ENCODE data around the gene MCHR1. TPM values are rescaled to one million over a fixed set of nuclear protein-coding genes. Genes with fewer than 3 reads are reported as not detected.

Gene MCHR1
- total RNA-seq, 1 experiment from 2014 or later: 1.0 TPM

DNA sequence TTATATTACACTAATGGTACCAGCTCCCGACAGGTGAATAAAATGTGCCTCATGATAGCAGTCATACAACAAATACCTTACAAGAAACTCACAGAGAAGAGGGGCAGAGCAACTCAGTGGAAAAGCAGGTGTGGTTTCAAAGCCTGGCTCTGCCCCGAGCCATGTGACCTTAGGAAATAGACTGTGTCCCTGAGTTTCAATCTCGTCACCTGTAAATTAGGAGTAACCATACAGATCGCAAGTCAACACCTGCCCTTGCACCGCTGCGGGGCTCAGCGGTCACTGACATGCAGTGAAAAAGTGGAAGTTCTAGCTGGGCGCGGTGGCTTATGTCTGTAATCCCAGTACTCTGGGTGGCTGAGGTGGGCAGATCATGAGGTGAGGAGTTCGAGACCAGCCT lies 30.9 kb upstream of the MCHR1 start (continued):
- no peak for TF ChIP-seq ZNF532 (CRISPR knock-in tag; IDR thresholded peaks at IDR 0.05; ENCODE audit: borderline replicate concordance)

DNA sequence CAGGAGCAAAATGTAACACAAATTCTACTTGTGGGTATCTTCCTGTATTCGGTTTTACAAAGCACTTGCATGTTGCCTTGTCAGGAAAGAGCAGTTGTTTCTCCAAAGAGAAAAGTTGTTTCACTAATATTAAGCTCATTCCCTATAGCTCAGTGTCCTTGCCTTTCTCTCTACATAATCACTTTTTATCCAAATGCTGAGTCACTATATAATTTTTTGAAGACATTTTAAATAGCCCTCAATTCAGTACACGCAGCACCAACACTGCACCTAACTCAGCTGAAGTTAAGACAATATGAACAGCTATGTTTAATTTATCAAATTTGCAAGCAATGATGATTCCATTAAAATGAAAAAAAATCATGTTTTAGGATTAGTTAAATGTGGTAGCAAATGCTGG lies 28.2 kb upstream of the MCHR1 start:
- Mint-ChIP-seq H3K27ac (0 out of 2 replicates have a peak overlapping the region, but pooled peaks have one; percentile 44), H3K36me3 (no peaks in the 10 kb centered on the region), H3K9me3 (no peaks in the 10 kb centered on the region), H3K4me1 (peaks cover 18% of the 10 kb centered on the region), H3K4me3 (no peak overlapping the region), H3K27me3 (ENCODE audit: low read depth) (no peaks in the 10 kb centered on the region)
- POLR2A ChIA-PET: interaction anchor here (0.6 kb wide), 1 partner anchor 12 kb away, joined by 3 read pairs; no protein-coding TSS in a partner anchor
- no peak for ATAC-seq
- TF ChIP-seq ZNF138 (CRISPR knock-in tag; conservative IDR thresholded peaks at IDR 0.05): no peak
- no peak for TF ChIP-seq ZNF317 (CRISPR knock-in tag; IDR thresholded peaks at IDR 0.05; ENCODE audit: borderline replicate concordance, low read depth)
- TF ChIP-seq, protein P1, sequence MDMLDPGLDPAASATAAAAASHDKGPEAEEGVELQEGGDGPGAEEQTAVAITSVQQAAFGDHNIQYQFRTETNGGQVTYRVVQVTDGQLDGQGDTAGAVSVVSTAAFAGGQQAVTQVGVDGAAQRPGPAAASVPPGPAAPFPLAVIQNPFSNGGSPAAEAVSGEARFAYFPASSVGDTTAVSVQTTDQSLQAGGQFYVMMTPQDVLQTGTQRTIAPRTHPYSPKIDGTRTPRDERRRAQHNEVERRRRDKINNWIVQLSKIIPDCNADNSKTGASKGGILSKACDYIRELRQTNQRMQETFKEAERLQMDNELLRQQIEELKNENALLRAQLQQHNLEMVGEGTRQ (CRISPR knock-in tag; IDR thresholded peaks at IDR 0.05): no peak
- no peak for TF ChIP-seq JAZF1 (CRISPR knock-in tag; IDR thresholded peaks at IDR 0.05)
- TF ChIP-seq PREB (CRISPR knock-in tag; IDR thresholded peaks at IDR 0.05; ENCODE audit: borderline replicate concordance): no peak
- TF ChIP-seq, protein P2, sequence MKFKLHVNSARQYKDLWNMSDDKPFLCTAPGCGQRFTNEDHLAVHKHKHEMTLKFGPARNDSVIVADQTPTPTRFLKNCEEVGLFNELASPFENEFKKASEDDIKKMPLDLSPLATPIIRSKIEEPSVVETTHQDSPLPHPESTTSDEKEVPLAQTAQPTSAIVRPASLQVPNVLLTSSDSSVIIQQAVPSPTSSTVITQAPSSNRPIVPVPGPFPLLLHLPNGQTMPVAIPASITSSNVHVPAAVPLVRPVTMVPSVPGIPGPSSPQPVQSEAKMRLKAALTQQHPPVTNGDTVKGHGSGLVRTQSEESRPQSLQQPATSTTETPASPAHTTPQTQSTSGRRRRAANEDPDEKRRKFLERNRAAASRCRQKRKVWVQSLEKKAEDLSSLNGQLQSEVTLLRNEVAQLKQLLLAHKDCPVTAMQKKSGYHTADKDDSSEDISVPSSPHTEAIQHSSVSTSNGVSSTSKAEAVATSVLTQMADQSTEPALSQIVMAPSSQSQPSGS (CRISPR knock-in tag; IDR thresholded peaks at IDR 0.05; ENCODE audit: borderline replicate concordance, low read depth): no peak
- TF ChIP-seq SMAD4 (CRISPR knock-in tag; IDR thresholded peaks at IDR 0.05): no peak
- TF ChIP-seq, protein P3, sequence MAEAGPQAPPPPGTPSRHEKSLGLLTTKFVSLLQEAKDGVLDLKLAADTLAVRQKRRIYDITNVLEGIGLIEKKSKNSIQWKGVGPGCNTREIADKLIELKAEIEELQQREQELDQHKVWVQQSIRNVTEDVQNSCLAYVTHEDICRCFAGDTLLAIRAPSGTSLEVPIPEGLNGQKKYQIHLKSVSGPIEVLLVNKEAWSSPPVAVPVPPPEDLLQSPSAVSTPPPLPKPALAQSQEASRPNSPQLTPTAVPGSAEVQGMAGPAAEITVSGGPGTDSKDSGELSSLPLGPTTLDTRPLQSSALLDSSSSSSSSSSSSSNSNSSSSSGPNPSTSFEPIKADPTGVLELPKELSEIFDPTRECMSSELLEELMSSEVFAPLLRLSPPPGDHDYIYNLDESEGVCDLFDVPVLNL (CRISPR knock-in tag; IDR thresholded peaks at IDR 0.05; ENCODE audit: borderline replicate concordance, low read depth): no peak
- TF ChIP-seq ESRRA (CRISPR knock-in tag; IDR thresholded peaks at IDR 0.05; ENCODE audit: borderline replicate concordance): no peak
- no peak for TF ChIP-seq ZNF219 (CRISPR knock-in tag; IDR thresholded peaks at IDR 0.05; ENCODE audit: borderline replicate concordance)
- no peak for TF ChIP-seq ZBTB21 (CRISPR knock-in tag; IDR thresholded peaks at IDR 0.05; ENCODE audit: borderline replicate concordance)
- no peak for TF ChIP-seq ZNF396 (CRISPR knock-in tag; IDR thresholded peaks at IDR 0.05; ENCODE audit: borderline replicate concordance)
- no peak for TF ChIP-seq NR1H2 (CRISPR knock-in tag; IDR thresholded peaks at IDR 0.05)
- TF ChIP-seq MXD4 (CRISPR knock-in tag; IDR thresholded peaks at IDR 0.05; ENCODE audit: borderline replicate concordance): no peak
- no peak for TF ChIP-seq CBFB (CRISPR knock-in tag; IDR thresholded peaks at IDR 0.05; ENCODE audit: low read depth)
- TF ChIP-seq, protein P4, sequence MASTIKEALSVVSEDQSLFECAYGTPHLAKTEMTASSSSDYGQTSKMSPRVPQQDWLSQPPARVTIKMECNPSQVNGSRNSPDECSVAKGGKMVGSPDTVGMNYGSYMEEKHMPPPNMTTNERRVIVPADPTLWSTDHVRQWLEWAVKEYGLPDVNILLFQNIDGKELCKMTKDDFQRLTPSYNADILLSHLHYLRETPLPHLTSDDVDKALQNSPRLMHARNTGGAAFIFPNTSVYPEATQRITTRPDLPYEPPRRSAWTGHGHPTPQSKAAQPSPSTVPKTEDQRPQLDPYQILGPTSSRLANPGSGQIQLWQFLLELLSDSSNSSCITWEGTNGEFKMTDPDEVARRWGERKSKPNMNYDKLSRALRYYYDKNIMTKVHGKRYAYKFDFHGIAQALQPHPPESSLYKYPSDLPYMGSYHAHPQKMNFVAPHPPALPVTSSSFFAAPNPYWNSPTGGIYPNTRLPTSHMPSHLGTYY (CRISPR knock-in tag; IDR thresholded peaks at IDR 0.05): no peak
- TF ChIP-seq CREM (CRISPR knock-in tag; IDR thresholded peaks at IDR 0.05): no peak
- TF ChIP-seq CREB1 (CRISPR knock-in tag; IDR thresholded peaks at IDR 0.05): no peak
- TF ChIP-seq, protein P5, sequence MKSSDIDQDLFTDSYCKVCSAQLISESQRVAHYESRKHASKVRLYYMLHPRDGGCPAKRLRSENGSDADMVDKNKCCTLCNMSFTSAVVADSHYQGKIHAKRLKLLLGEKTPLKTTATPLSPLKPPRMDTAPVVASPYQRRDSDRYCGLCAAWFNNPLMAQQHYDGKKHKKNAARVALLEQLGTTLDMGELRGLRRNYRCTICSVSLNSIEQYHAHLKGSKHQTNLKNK (CRISPR knock-in tag; IDR thresholded peaks at IDR 0.05): no peak
- TF ChIP-seq GABPB1 (CRISPR knock-in tag; IDR thresholded peaks at IDR 0.05): no peak
- CTCF ChIA-PET: no interaction called here
- DNase-seq (ENCODE audit: low spot score): no peak
